Mesenchymal stem cell (in vitro differentiated cells and primary cell): ENCODE results near the gene IST1.

Source experiments
- DNase-seq: peaks from one replicate; pipeline ENCODE4 v3.0.0-alpha.2; 2013
- H2AFZ ChIP-seq: one replicate; pipeline ENCODE4 v1.6.1; 2013; ENCODE audit warnings: low read depth, mild to moderate bottlenecking, control low read depth, inconsistent platforms, low read length, moderate library complexity
- H2AK5ac ChIP-seq: 2 replicates; pipeline ENCODE4 v1.6.1; 2013; ENCODE audit warnings: low read length, moderate library complexity, mild to moderate bottlenecking, inconsistent platforms; ENCODE audit not compliant: severe bottlenecking
- H2BK120ac ChIP-seq: one replicate; pipeline ENCODE4 v1.6.1; 2013; ENCODE audit warnings: low read depth, mild to moderate bottlenecking, inconsistent platforms, low read length, moderate library complexity
- H2BK12ac ChIP-seq, 2 experiments: one replicate each; pipeline ENCODE4 v1.6.1; 2013; ENCODE audit warnings: inconsistent platforms in 2 of 2, low read length in 2 of 2, mild to moderate bottlenecking in 2 of 2, moderate library complexity in 2 of 2, control low read depth in 1 of 2
- H2BK15ac ChIP-seq: one replicate; pipeline ENCODE4 v1.6.1; 2013; ENCODE audit warnings: mild to moderate bottlenecking, low read depth, inconsistent platforms; ENCODE audit not compliant: poor library complexity, severe bottlenecking
- H2BK5ac ChIP-seq: 2 replicates; pipeline ENCODE4 v1.6.1; 2013; ENCODE audit warnings: low read depth, mild to moderate bottlenecking, low read length, control low read depth, inconsistent platforms; ENCODE audit not compliant: poor library complexity, severe bottlenecking
- H3K14ac ChIP-seq, 2 experiments: one replicate each; pipeline ENCODE4 v1.6.1; 2013; ENCODE audit warnings: inconsistent platforms in 2 of 2, low read length in 2 of 2, control low read depth in 1 of 2, mild to moderate bottlenecking in 1 of 2, moderate library complexity in 1 of 2
- H3K18ac ChIP-seq, 2 experiments: one replicate each; pipeline ENCODE4 v1.6.1; 2013; ENCODE audit warnings: inconsistent platforms in 2 of 2, low read length in 2 of 2, control low read depth in 1 of 2, low read depth in 1 of 2, mild to moderate bottlenecking in 1 of 2
- H3K23ac ChIP-seq, 2 experiments: one replicate each; pipeline ENCODE4 v1.6.1; 2013; ENCODE audit warnings: inconsistent platforms in 2 of 2, low read length in 2 of 2, mild to moderate bottlenecking in 2 of 2, moderate library complexity in 2 of 2, control low read depth in 1 of 2
- H3K27ac ChIP-seq: 2 replicates; pipeline ENCODE4 v1.5.1; 2013; ENCODE audit warnings: mild to moderate bottlenecking, moderate library complexity, low read length, control low read depth, inconsistent platforms; ENCODE audit not compliant: poor library complexity, severe bottlenecking
- H3K27me3 ChIP-seq, 2 experiments: 2 replicates each; pipeline versions ENCODE4 v1.6.1 to v1.7.0; 2013; ENCODE audit warnings: low read length in 2 of 2, mild to moderate bottlenecking in 2 of 2, moderate library complexity in 2 of 2, control low read depth in 1 of 2, inconsistent platforms in 1 of 2; ENCODE audit not compliant: control insufficient read depth in 1 of 2, insufficient read depth in 1 of 2
- H3K36me3 ChIP-seq, 2 experiments: 2 replicates each; pipeline versions ENCODE4 v1.6.1 to v1.7.0; 2013; ENCODE audit warnings: low read length in 2 of 2, control low read depth in 1 of 2, inconsistent platforms in 1 of 2, low read depth in 1 of 2, mild to moderate bottlenecking in 1 of 2; ENCODE audit not compliant: insufficient read depth in 2 of 2, control insufficient read depth in 1 of 2
- H3K4ac ChIP-seq, 2 experiments: one replicate each; pipeline ENCODE4 v1.6.1; 2013; ENCODE audit warnings: inconsistent platforms in 2 of 2, low read length in 2 of 2, mild to moderate bottlenecking in 2 of 2, moderate library complexity in 2 of 2, control low read depth in 1 of 2, low read depth in 1 of 2
- H3K4me1 ChIP-seq: 2 replicates; pipeline ENCODE4 v1.6.1; 2013; ENCODE audit warnings: low read depth, low read length, control low read depth; ENCODE audit not compliant: control insufficient read depth, insufficient read depth
- H3K4me2 ChIP-seq: 2 replicates; pipeline ENCODE4 v1.6.1; 2013; ENCODE audit warnings: low read length, mild to moderate bottlenecking, inconsistent platforms; ENCODE audit not compliant: poor library complexity, severe bottlenecking
- H3K4me3 ChIP-seq, 2 experiments: 2 replicates each; pipeline versions ENCODE4 v1.5.1 to v1.7.0; 2013; ENCODE audit warnings: low read length in 2 of 2, mild to moderate bottlenecking in 2 of 2, control low read depth in 1 of 2, low read depth in 1 of 2; ENCODE audit not compliant: insufficient read depth in 1 of 2
- H3K79me1 ChIP-seq: replicated peaks from 2 replicates; pipeline ENCODE4 v1.6.1; 2013; ENCODE audit warnings: mild to moderate bottlenecking, control low read depth, low read length, inconsistent platforms; ENCODE audit not compliant: poor library complexity, severe bottlenecking
- H3K9ac ChIP-seq: 2 replicates; pipeline ENCODE4 v1.7.0; 2013; ENCODE audit warnings: mild to moderate bottlenecking, low read length, moderate library complexity
- H3K9me3 ChIP-seq: 2 replicates; pipeline ENCODE4 v1.7.0; 2013; ENCODE audit warnings: mild to moderate bottlenecking, low read length; ENCODE audit not compliant: control insufficient read depth
- H4K8ac ChIP-seq: one replicate; pipeline ENCODE4 v1.6.1; 2013; ENCODE audit warnings: inconsistent platforms, mild to moderate bottlenecking, low read length, moderate library complexity
- H4K91ac ChIP-seq: one replicate; pipeline ENCODE4 v1.6.1; 2013; ENCODE audit warnings: mild to moderate bottlenecking, low read length, inconsistent platforms
- WGBS: methylation state at CpG from one replicate; pipeline ENCODE4 v1.1.7; 2013; ENCODE audit warnings: mixed read lengths; 5-methylcytosine and 5-hydroxymethylcytosine counted together

The IST1 gene

GRCh38 chr16:71894229-71894920 lies 956 bp upstream of the IST1 start:
- H3K9ac ChIP-seq = peak overlapping the region; percentile 97
- H2BK5ac ChIP-seq = peak overlapping the region; percentile 68
- H3K14ac ChIP-seq = peak overlapping the region in 1 of 2 experiments; percentile 99
- H2AK5ac ChIP-seq = no peak overlapping the region
- peaks cover 7 to 10% of the 10 kb centered on the region in 2 experiments for H3K36me3 ChIP-seq
- H3K18ac ChIP-seq = peak overlapping the region; percentile 66 to 99
- H4K91ac ChIP-seq = peak overlapping the region; percentile 86
- peak overlapping the region; percentile 96 for H3K4me2 ChIP-seq
- no peaks in the 10 kb centered on the region for H3K9me3 ChIP-seq
- H3K4me3 ChIP-seq = peak overlapping the region; percentile 67 to 93
- H2AFZ ChIP-seq = peak overlapping the region; percentile 39
- peak overlapping the region; percentile 71 for H2BK120ac ChIP-seq
- DNase-seq = peak; percentile 86
- H4K8ac ChIP-seq = no peak overlapping the region
- WGBS = 1% methylated on average over 31 of the region's 31 CpGs
- H3K27me3 ChIP-seq = no peaks in the 10 kb centered on the region
- H3K23ac ChIP-seq = no peak overlapping the region
- H2BK15ac ChIP-seq = peak overlapping the region; percentile 69
- H3K79me1 ChIP-seq = peaks cover 2% of the 10 kb centered on the region
- H2BK12ac ChIP-seq = peak overlapping the region in 1 of 2 experiments; percentile 76
- H3K4ac ChIP-seq = peak overlapping the region in 1 of 2 experiments; percentile 97
- peaks cover 4% of the 10 kb centered on the region for H3K4me1 ChIP-seq
- H3K27ac ChIP-seq = peak overlapping the region; percentile 95

GRCh38 chr16:71895679-71896365 lies 491 bp downstream of the IST1 start:
- peaks cover 2% of the 10 kb centered on the region for H3K79me1 ChIP-seq
- no peaks in the 10 kb centered on the region for H3K27me3 ChIP-seq
- H3K4me2 ChIP-seq = peak overlapping the region; percentile 17
- WGBS = under 1% methylated on average over 36 of the region's 44 CpGs
- H2BK12ac ChIP-seq = peak overlapping the region in 1 of 2 experiments; percentile 11
- peak overlapping the region; percentile 29 for H2BK120ac ChIP-seq
- H2BK15ac ChIP-seq = peak overlapping the region; percentile 82
- peaks cover 7% of the 10 kb centered on the region for H3K4me1 ChIP-seq
- H2AFZ ChIP-seq = no peak overlapping the region
- H3K4ac ChIP-seq = peak overlapping the region; percentile 27 to 53
- peak overlapping the region; percentile 85 for H4K8ac ChIP-seq
- H3K9ac ChIP-seq = peak overlapping the region; percentile 97
- peak overlapping the region in 1 of 2 experiments; percentile 66 for H3K14ac ChIP-seq
- H3K23ac ChIP-seq = peak overlapping the region in 1 of 2 experiments; percentile 51
- no peak overlapping the region for H2BK5ac ChIP-seq
- H3K4me3 ChIP-seq = peak overlapping the region; percentile 78 to 93
- no peaks in the 10 kb centered on the region for H3K9me3 ChIP-seq
- H3K36me3 ChIP-seq = peaks cover 7 to 10% of the 10 kb centered on the region in 2 experiments
- peak overlapping the region; percentile 60 for H2AK5ac ChIP-seq
- peak; percentile 43 for DNase-seq
- peak overlapping the region; percentile 89 for H4K91ac ChIP-seq
- H3K18ac ChIP-seq = peak overlapping the region; percentile 92 to 93
- peak overlapping the region; percentile 91 for H3K27ac ChIP-seq

DNA sequence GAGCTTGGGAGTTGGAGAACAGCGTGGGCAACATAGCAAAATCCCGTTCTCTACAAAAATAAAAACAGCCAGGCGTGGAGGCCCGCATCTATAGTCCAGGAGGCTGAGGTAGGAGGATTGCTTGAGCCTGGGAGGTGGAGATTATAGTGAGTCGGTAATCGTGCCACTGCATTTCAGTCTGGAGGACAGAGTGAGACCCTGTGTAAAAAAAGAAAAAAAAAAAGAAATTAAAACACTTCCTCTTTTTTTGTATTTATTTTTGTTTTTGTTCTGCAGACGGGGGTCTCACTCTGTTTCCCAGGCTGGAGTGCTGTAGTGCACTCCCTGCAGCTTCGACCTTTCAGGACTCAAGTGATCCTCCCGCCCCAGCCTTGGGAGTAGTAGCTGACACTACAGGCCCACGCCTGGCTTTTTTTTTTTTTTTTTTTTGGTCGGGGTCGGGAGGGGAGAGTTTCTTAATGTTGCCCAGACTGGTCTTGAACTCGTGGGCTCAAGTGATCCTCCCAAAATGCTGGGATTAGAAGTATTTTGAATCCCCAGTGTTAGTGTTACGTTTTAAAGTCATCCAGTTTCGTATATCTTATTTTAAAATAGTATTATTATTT lies 1.5 kb downstream of the IST1 start:
- Histone ChIP-seq H2BK5ac (no peak overlapping the region), H3K18ac (no peak overlapping the region), H4K8ac (no peak overlapping the region), H3K9me3 (no peaks in the 10 kb centered on the region), H3K79me1 (no peaks in the 10 kb centered on the region), H3K27me3 (no peaks in the 10 kb centered on the region), H3K9ac (peak overlapping the region; percentile 97), H3K4me3 (peak overlapping the region; percentile 46 to 93), H2BK15ac (no peak overlapping the region), H2AK5ac (peak overlapping the region; percentile 73), H3K14ac (peak overlapping the region in 1 of 2 experiments; percentile 32), H2BK120ac (no peak overlapping the region), H3K4me2 (peak overlapping the region; percentile 60), H3K27ac (no peak overlapping the region), H2BK12ac (no peak overlapping the region), H3K4me1 (peaks cover 7% of the 10 kb centered on the region), H2AFZ (no peak overlapping the region), H3K23ac (peak overlapping the region in 1 of 2 experiments; percentile 89), H4K91ac (no peak overlapping the region), H3K4ac (no peak overlapping the region), H3K36me3 (peaks cover 7 to 10% of the 10 kb centered on the region in 2 experiments)
- 76% methylated on average over 6 of the region's 15 CpGs for WGBS
- DNase-seq = no peak

- Histone ChIP-seq H2AK5ac (no peak overlapping the region), H3K27me3 (no peaks in the 10 kb centered on the region), H3K79me1 (no peaks in the 10 kb centered on the region), H3K4ac (no peak overlapping the region), H4K8ac (no peak overlapping the region), H3K36me3 (peaks cover 10 to 13% of the 10 kb centered on the region in 2 experiments), H3K23ac (no peak overlapping the region), H3K27ac (no peak overlapping the region), H2BK5ac (no peak overlapping the region), H3K9me3 (no peaks in the 10 kb centered on the region), H3K4me2 (no peak overlapping the region), H3K9ac (no peak overlapping the region), H2BK15ac (no peak overlapping the region), H2AFZ (no peak overlapping the region), H3K4me3 (no peak overlapping the region), H2BK12ac (no peak overlapping the region), H3K18ac (no peak overlapping the region), H3K14ac (no peak overlapping the region), H2BK120ac (no peak overlapping the region), H4K91ac (no peak overlapping the region), H3K4me1 (peaks cover 7% of the 10 kb centered on the region)
- no peak for DNase-seq
- 97% methylated on average over 4 of the region's 4 CpGs for WGBS
These were observed 3.8 kb downstream of the IST1 start for GRCh38 chr16:71899171-71899570.
